Globus pallidus (tissue), 1 donor: ENCODE results near the gene RAB37.

Experiments
- DNase-seq: peaks from one replicate; pipeline ENCODE4 v3.0.0-alpha.2; 2015; ENCODE audit warnings: low spot score

RAB37 gene

GRCh38 chr17:74778960-74779359 is 41.9 kb downstream of the RAB37 start:
- no peak for DNase-seq

- DNase-seq = no peak
Observed at GRCh38 chr17:74779501-74779900, 42.4 kb downstream of the RAB37 start.

GRCh38 chr17:74779948-74780400 is 42.9 kb downstream of the RAB37 start:
- DNase-seq = peak; percentile 71

- DNase-seq = peak; percentile 82
Observed at GRCh38 chr17:74780443-74781238, 43.6 kb downstream of the RAB37 start.

GRCh38 chr17:74782571-74782970 is 45.5 kb downstream of the RAB37 start:
- DNase-seq = no peak

GRCh38 chr17:74784125-74784810 is 47.2 kb downstream of the RAB37 start:
- DNase-seq = no peak

- no peak for DNase-seq
Observed at GRCh38 chr17:74785096-74785980, 48.3 kb downstream of the RAB37 start.

- DNase-seq = no peak
Observed at GRCh38 chr17:74785981-74786360, 48.9 kb downstream of the RAB37 start.

- DNase-seq = no peak
Observed at GRCh38 chr17:74786431-74787055, 49.5 kb downstream of the RAB37 start.

- no peak for DNase-seq
Observed at GRCh38 chr17:74790161-74791058, 53.4 kb downstream of the RAB37 start.

- no peak for DNase-seq
Observed at GRCh38 chr17:74792586-74793105, 55.6 kb downstream of the RAB37 start.

GRCh38 chr17:74795327-74796020 is 58.4 kb downstream of the RAB37 start:
- DNase-seq = no peak

GRCh38 chr17:74796211-74796610 is 59.2 kb downstream of the RAB37 start:
- DNase-seq = no peak

GRCh38 chr17:74796866-74797265 is 59.8 kb downstream of the RAB37 start:
- DNase-seq = no peak
